ENCODE measurements around the gene KREMEN1.

The KREMEN1 gene

DNA sequence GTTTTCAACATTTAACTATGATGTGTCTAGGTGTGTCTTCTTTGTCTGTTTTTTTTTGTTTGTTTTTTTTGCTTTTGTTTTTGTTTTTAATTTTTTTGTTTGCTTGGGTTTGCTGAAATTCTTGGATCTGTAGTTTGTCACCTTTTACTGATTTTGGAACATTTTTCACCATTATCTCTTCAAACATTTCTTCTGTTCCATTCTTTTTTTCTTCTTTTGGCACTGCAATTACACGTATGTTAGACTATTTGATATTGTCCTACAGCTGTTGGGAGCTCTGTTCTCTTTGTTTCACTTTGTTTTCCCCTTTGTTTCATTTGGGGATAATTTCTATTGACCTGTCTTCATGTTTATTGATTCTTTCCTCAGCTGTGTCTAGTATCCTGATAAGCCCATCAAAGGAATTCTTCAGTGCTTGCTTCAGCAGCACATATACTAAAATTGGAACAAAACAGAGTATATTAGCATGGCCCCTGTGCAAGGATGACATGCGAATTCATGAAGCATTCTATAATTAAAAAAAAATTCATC is 60.8 kb downstream of the KREMEN1 start:
- no peak for DNase-seq (ENCODE audit: low spot score)

DNA sequence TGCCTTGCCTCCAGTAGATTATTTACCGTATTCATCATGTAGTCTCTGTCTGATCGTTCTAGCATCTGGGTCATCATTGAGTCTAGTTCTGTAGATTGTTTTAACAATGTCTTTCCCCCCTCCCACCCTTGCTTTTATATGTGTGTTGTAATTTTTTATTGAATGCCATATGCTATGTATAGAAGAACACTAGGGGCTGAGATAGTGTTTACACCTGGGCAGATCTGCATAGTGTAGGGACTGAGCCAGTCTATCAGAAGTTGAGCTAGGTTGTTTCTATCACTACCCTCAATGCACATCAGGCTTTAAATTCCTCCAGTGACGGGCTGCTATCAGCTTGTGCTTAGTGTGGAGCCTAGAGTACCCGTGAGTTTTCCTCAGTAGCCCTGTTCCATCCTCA is 61.6 kb downstream of the KREMEN1 start:
- no peak for DNase-seq (ENCODE audit: low spot score)

DNA sequence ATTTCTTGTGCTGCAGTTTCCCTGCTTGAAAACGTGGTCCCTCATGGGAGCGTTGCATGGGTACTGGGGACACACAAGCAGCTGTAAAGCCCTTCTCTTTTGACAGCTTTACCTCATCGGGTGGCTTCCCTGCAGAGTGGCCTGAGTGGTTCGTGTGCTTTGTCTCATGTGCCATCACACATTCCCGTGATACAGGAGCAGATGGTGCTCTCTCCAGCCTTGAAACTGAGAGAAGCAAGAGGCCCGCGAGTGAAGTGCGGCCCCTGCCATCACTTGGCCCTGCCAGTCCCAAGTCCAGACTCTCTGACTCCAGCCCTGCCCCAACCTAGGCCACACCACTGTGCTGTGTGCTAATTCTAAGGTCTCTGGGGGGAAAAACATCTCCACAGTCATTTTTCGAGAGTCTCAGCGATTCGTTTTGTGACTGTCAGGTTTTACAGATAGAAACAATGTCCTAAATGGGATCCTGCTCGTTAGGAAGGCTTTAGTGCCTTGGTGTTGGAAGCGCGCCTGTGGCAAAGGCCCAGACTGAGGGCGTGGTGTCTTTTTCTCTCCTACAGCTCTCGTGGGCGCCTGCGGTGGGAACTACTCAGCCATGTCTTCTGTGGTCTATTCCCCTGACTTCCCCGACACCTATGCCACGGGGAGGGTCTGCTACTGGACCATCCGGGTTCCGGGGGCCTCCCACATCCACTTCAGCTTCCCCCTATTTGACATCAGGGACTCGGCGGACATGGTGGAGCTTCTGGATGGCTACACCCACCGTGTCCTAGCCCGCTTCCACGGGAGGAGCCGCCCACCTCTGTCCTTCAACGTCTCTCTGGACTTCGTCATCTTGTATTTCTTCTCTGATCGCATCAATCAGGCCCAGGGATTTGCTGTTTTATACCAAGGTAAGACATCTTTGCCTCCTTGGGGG is 64.2 kb downstream of the KREMEN1 start:
- DNase-seq (ENCODE audit: low spot score): no peak

GRCh38 chr22:29138556-29139305 is 65.9 kb downstream of the KREMEN1 start:
- DNase-seq (ENCODE audit: low spot score): no peak

DNA sequence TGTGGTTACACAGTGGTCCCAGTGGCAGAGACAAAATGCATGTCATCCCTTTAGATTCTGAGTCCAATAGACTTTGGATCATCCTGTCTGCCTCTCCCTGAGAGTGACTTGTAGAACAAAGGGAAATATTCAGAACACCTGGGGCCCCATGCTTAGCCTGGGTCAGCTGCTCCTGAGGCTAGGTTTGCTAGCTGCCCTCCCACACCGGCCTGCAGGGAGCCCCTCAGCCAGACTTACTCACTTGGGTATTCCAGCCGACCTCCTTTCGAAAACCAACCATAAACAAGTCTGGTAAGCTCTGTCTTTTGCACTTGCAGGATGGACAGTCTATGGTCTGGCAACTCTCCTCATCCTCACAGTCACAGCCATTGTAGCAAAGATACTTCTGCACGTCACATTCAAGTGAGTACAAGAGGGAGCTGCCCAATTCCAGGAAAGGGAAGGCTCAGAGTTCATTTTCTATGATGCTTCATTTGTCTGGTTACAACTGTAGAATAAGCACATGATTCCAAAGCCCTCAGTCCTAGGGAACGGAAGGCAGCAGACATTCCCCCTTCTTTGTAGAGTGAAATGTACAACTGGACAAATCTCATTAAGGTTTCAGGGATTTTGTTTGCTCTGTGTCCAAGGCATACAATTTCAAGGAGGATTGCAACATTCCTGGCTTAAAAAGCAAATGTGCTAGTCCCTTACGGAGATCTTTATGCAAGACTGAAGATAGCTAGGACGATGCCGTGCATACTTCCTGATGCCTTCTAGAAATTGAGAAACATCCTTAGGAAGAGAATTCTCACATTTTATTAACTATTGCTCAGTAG is 67.3 kb downstream of the KREMEN1 start:
- peak; percentile 53 for DNase-seq (ENCODE audit: low spot score)

GRCh38 chr22:29141078-29141688 is 68.3 kb downstream of the KREMEN1 start:
- no peak for DNase-seq (ENCODE audit: low spot score)

- no peak for DNase-seq (ENCODE audit: low spot score)
These were observed 69.3 kb downstream of the KREMEN1 start for GRCh38 chr22:29142116-29142515.

- DNase-seq (ENCODE audit: low spot score): no peak
These were observed 71.3 kb downstream of the KREMEN1 start for GRCh38 chr22:29143941-29144785.

DNA sequence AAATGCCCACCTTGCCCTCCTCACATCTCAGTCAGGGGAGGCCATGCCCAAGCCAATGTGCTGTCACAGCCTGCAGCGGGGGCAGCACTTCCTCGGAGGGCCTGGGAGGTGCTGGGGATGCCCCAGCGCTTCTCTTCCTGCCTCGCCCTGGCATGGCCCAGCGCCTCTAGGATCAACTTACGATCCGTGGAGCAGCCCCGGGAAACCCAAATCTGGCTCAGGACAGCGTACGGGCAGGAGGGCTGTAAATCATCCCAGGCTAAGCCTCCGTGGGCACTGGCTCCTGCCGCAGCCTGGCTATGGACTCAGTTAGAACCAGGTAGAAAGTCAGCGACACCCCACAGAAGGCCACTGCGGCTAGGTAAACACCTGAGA is 71.9 kb downstream of the KREMEN1 start:
- no peak for DNase-seq (ENCODE audit: low spot score)

DNA sequence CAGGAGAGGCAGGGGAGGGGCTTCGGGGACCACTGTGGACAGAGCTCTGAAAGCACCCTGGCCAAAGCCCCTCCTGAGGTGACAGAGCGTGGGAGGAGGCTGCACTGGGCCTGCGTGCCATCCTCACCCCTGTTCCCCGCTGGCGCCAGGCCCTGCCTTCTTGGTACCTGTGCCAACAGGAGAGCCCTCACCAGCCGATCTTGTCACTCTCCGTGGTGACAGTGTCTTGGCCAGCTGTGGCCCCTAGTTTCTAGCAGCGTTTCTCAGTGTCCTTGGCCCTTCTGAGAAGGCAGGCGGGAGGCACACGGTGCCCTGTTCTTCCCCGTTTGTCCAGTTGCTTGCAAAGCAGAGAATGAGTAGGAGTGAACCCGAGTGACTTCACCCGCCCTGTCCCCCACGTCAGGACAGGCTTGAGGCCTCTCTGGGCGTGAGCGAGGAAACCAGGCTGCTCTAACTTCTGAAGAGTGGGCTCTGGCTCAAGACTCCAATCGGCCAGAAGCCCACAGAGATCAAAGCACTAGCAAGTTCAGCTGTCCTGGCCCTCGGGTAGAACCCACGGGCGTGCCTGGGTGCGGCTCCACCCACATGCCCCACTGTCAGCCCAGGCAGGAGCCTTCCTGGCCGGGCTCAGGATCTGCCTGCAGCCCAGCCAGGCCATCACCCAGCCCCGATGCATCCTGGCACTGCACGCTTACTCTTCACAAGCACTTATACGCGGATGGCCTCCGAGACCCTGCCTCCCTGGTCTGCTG is 72.7 kb downstream of the KREMEN1 start:
- no peak for DNase-seq (ENCODE audit: low spot score)

- DNase-seq (ENCODE audit: low spot score): no peak
These were observed 73.3 kb downstream of the KREMEN1 start for GRCh38 chr22:29146091-29146560.

DNA sequence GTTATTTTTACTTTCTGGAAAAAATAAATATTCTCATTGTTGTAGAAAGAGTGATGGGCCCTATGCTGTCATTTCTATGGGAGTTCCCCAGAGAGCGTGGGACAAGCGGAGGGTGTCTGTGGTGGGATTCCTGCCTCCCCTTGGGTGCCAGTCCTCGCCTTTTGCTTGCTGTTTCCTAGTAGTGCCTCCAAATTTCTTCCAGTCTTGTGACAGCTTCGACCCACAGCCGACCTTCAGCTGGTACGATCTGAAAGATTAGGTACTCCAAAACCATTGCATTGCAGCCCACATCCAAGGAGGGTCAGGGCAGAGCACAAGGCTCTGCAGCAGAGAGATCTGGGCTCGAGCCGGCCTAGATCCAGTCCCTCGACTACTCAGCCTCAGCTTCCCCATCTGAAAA is 73.9 kb downstream of the KREMEN1 start:
- DNase-seq (ENCODE audit: low spot score): no peak

- no peak for DNase-seq (ENCODE audit: low spot score)
These were observed 74.6 kb downstream of the KREMEN1 start for GRCh38 chr22:29147331-29147899.

DNA sequence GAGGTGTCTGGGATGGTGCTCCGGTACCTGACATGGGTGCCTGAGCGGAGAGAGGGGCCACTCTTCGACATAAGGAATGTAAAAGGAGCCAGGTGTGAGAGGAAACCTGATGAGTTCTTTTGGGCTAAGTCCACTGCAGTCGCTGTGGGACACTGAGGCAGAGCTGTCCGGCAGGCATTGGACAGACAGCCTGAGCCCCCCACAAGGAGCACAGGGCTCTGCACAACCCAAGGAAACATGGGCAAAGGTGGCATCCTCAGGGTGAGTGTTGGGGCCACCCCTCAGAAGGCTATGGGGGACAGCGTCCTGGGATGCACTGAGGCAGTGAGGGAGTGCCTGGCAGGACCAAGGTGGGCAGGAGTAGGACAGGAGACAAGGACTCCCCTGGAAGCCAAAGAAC is 75.2 kb downstream of the KREMEN1 start:
- no peak for DNase-seq (ENCODE audit: low spot score)

DNA sequence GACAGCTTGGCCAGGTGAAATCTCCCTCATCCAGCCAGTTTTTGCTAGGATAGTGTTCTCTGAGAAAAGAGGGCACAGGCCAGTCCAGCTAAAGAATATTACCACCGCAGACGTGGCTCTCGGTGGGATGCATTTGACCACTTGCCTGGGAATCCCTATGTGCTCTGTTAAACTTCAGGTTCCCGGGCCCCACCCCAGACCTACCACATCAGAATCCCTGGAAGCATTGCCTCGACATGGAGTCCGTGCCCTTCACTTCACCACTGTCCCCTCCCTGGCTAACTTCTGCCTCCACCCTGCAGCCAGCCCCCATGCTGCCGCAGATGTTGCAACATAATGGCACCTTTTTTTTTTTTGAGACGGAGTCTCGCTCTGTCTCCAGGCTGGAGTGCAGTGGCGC is 76.0 kb downstream of the KREMEN1 start:
- DNase-seq (ENCODE audit: low spot score): no peak

GRCh38 chr22:29149841-29150555 is 77.2 kb downstream of the KREMEN1 start:
- DNase-seq (ENCODE audit: low spot score): peak; percentile 69

DNA sequence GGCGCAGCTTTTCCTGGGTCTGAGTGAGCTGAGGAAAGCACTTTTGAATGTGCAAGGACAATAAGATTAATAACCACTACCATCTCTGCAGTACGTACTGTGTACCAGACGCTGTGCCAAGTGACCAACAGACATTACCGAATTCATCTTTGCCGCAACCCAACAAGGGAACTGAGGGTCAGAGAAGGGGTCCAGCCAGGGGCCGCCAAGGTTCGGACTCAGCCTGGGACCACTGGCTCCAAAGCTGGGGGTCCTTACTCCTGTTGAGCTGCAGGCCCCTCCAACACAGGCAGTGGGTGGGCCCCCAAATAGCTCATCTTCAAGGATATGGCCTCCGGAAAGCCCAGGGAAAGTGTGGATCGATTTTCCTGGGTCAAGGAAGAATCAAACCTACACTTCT is 77.9 kb downstream of the KREMEN1 start:
- DNase-seq (ENCODE audit: low spot score): no peak

GRCh38 chr22:29151316-29151715 is 78.5 kb downstream of the KREMEN1 start:
- DNase-seq (ENCODE audit: low spot score): no peak

All from HuH-7 (cell line).